Measurements from ENCODE around the gene HDX. TPM values are rescaled to one million over a fixed set of nuclear protein-coding genes. Genes with fewer than 3 reads are reported as not detected.

Gene HDX
- total RNA-seq, 1 experiment from 2014 or later = 5.3 TPM

DNA sequence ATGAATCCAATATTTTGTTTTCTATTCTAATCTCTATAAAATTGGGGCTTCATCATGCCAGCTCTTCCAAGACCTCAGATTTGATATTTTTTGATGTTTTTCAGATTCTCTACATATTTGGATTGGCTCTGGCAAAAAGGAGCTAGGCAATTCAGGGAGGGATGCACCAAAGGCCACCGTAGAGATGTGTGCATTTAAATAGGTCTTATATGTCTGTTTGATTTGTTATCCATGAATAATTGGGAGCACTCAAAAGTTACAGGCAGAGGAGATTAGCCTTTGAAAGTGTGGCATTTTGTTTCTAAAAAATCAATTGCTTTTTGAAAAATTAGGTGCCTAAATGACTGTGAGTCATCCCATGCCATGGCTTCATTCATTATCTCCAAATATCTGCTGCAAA lies 167.1 kb downstream of the HDX start:
- ChIA-PET POLR2A (no interaction called here), CTCF (no interaction called here)
- Histone ChIP-seq H3K27me3 (ENCODE audit: control insufficient read depth, insufficient read depth, low read length) (no peaks in the 10 kb centered on the region), H3K9me3 (ENCODE audit: control insufficient read depth, insufficient read depth, low read depth, low read length) (no peaks in the 10 kb centered on the region), H3K27ac (ENCODE audit: low read length) (no peak overlapping the region), H3K36me3 (ENCODE audit: control insufficient read depth, insufficient read depth, low read length) (no peaks in the 10 kb centered on the region), H3K4me1 (ENCODE audit: control insufficient read depth, insufficient read depth, low read length) (no peaks in the 10 kb centered on the region), H3K4me3 (ENCODE audit: low read depth in 2 of 2, low read length in 2 of 2) (no peak overlapping the region)
- in situ Hi-C loops (cut with HindIII; ENCODE audit: low pct_unique_long_range_greater_than_20kb, low sequenced_read_pairs) = no loop called here
- no peak for ATAC-seq
- intact Hi-C loops (cut with micrococcal nuclease; ENCODE audit: unreplicated experiment) = no loop called here
- no peak for TF ChIP-seq POLR2AphosphoS5 (IDR thresholded peaks at IDR 0.05; ENCODE audit: low read depth, low read length)
- TF ChIP-seq TCF7L2 (IDR thresholded peaks at IDR 0.05; ENCODE audit: low read depth, low read length) = no peak
- no peak for TF ChIP-seq SIN3A (IDR thresholded peaks at IDR 0.05; ENCODE audit: borderline replicate concordance, insufficient read depth, low read depth, low read length)
- TF ChIP-seq, protein P1, sequence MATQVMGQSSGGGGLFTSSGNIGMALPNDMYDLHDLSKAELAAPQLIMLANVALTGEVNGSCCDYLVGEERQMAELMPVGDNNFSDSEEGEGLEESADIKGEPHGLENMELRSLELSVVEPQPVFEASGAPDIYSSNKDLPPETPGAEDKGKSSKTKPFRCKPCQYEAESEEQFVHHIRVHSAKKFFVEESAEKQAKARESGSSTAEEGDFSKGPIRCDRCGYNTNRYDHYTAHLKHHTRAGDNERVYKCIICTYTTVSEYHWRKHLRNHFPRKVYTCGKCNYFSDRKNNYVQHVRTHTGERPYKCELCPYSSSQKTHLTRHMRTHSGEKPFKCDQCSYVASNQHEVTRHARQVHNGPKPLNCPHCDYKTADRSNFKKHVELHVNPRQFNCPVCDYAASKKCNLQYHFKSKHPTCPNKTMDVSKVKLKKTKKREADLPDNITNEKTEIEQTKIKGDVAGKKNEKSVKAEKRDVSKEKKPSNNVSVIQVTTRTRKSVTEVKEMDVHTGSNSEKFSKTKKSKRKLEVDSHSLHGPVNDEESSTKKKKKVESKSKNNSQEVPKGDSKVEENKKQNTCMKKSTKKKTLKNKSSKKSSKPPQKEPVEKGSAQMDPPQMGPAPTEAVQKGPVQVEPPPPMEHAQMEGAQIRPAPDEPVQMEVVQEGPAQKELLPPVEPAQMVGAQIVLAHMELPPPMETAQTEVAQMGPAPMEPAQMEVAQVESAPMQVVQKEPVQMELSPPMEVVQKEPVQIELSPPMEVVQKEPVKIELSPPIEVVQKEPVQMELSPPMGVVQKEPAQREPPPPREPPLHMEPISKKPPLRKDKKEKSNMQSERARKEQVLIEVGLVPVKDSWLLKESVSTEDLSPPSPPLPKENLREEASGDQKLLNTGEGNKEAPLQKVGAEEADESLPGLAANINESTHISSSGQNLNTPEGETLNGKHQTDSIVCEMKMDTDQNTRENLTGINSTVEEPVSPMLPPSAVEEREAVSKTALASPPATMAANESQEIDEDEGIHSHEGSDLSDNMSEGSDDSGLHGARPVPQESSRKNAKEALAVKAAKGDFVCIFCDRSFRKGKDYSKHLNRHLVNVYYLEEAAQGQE (IDR thresholded peaks at IDR 0.05; ENCODE audit: insufficient read depth in 1 of 2, low read depth in 2 of 2, low read length in 1 of 2) = no peak
- TF ChIP-seq, protein P2, sequence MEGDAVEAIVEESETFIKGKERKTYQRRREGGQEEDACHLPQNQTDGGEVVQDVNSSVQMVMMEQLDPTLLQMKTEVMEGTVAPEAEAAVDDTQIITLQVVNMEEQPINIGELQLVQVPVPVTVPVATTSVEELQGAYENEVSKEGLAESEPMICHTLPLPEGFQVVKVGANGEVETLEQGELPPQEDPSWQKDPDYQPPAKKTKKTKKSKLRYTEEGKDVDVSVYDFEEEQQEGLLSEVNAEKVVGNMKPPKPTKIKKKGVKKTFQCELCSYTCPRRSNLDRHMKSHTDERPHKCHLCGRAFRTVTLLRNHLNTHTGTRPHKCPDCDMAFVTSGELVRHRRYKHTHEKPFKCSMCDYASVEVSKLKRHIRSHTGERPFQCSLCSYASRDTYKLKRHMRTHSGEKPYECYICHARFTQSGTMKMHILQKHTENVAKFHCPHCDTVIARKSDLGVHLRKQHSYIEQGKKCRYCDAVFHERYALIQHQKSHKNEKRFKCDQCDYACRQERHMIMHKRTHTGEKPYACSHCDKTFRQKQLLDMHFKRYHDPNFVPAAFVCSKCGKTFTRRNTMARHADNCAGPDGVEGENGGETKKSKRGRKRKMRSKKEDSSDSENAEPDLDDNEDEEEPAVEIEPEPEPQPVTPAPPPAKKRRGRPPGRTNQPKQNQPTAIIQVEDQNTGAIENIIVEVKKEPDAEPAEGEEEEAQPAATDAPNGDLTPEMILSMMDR (IDR thresholded peaks at IDR 0.05) = no peak
- BruUV-seq (replicated peaks) = no TSS peak
- DNase-seq (ENCODE audit: low read depth, low spot score) = no peak

DNA sequence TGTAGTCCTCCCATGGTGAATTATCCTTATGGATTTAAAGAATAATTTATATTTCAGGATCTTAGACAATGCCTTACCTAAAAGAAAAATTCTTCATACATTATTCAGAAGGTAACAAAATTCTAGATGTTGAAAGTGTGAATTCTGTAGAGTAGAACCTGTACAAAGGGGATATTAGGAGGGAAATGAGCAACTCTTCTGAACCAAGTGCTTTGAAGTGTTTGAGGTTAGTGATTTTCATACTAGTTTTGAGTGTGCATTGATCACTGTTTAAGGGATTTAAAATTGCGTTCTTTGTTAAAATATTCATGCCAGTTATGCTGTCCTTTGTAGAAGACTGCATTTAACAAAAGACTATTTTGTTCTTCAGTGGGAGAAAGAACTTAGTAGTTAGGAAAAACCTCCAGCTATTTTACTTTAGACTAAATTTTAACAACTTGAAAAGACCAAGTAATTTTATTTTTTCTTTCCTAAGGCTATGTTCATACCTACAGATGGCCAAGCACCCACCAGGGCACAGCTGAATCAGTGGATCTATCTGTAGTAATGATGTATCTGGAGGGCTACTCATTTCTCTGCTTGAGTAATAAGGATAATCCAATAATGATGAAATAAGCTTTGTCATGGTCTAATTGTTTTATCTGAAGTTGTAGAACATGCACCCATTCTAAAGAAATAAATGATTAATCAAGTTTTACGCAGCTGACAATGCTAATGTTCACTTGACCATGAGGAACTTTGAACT lies 180.0 kb downstream of the HDX start:
- Histone ChIP-seq H3K27me3 (ENCODE audit: control insufficient read depth, insufficient read depth, low read length) (no peaks in the 10 kb centered on the region), H3K9me3 (ENCODE audit: control insufficient read depth, insufficient read depth, low read depth, low read length) (no peaks in the 10 kb centered on the region), H3K4me3 (ENCODE audit: low read depth in 2 of 2, low read length in 2 of 2) (no peak overlapping the region), H3K36me3 (ENCODE audit: control insufficient read depth, insufficient read depth, low read length) (no peaks in the 10 kb centered on the region), H3K4me1 (ENCODE audit: control insufficient read depth, insufficient read depth, low read length) (no peaks in the 10 kb centered on the region), H3K27ac (ENCODE audit: low read length) (no peak overlapping the region)
- TF ChIP-seq, protein P2 (IDR thresholded peaks at IDR 0.05) = no peak
- TF ChIP-seq SIN3A (IDR thresholded peaks at IDR 0.05; ENCODE audit: borderline replicate concordance, insufficient read depth, low read depth, low read length) (no peak), TCF7L2 (IDR thresholded peaks at IDR 0.05; ENCODE audit: low read depth, low read length) (no peak), POLR2AphosphoS5 (IDR thresholded peaks at IDR 0.05; ENCODE audit: low read depth, low read length) (no peak)
- TF ChIP-seq, protein P1 (IDR thresholded peaks at IDR 0.05; ENCODE audit: insufficient read depth in 1 of 2, low read depth in 2 of 2, low read length in 1 of 2) = no peak
- intact Hi-C loops (cut with micrococcal nuclease; ENCODE audit: unreplicated experiment) = no loop called here
- no TSS peak for BruUV-seq (replicated peaks)
- ATAC-seq (no peak), DNase-seq (ENCODE audit: low read depth, low spot score) (no peak)
- in situ Hi-C loops (cut with HindIII; ENCODE audit: low pct_unique_long_range_greater_than_20kb, low sequenced_read_pairs) = no loop called here
- POLR2A ChIA-PET = no interaction called here
- CTCF ChIA-PET = no interaction called here

Data from Panc1 (cell line).